Stimulated activated CD4-positive, alpha-beta T cell treated with anti-CD3 and anti-CD28 coated beads, Interleukin-4, amount 100 ng/mL, for 1 hour (primary cell): ENCODE results near the gene POMGNT2.

ENCODE experiments used
- DNase-seq: peaks from one replicate; pipeline ENCODE4 v3.0.0-alpha.2; 2020

Gene POMGNT2

GRCh38 chr3:43105596-43106292 lies at the start of gene POMGNT2:
Gene POMGNT2, minus strand, starts transcription at chr3:43106079. Its CDS starts 24,648 bp downstream, at chr3:43081431.
- peak; percentile 90 for DNase-seq

- no peak for DNase-seq
Measured at GRCh38 chr3:43154980-43155379, 49.1 kb upstream of the POMGNT2 start.

- no peak for DNase-seq
Measured at GRCh38 chr3:43153216-43154083, 47.6 kb upstream of the POMGNT2 start.

- DNase-seq: no peak
Measured at GRCh38 chr3:43152649-43153048, 46.8 kb upstream of the POMGNT2 start.

GRCh38 chr3:43148033-43148432 lies 42.2 kb upstream of the POMGNT2 start:
- DNase-seq: no peak

- DNase-seq: no peak
Measured at GRCh38 chr3:43146599-43146998, 40.7 kb upstream of the POMGNT2 start.

- DNase-seq: no peak
Measured at GRCh38 chr3:43144761-43145490, 39.0 kb upstream of the POMGNT2 start.

GRCh38 chr3:43142472-43142871 lies 36.6 kb upstream of the POMGNT2 start:
- no peak for DNase-seq

- no peak for DNase-seq
Measured at GRCh38 chr3:43138488-43139231, 32.8 kb upstream of the POMGNT2 start.

GRCh38 chr3:43132870-43133636 lies 27.2 kb upstream of the POMGNT2 start:
- no peak for DNase-seq

GRCh38 chr3:43132193-43132592 lies 26.3 kb upstream of the POMGNT2 start:
- no peak for DNase-seq

- no peak for DNase-seq
Measured at GRCh38 chr3:43128464-43128863, 22.6 kb upstream of the POMGNT2 start.

GRCh38 chr3:43126536-43126935 lies 20.7 kb upstream of the POMGNT2 start:
- DNase-seq: no peak

GRCh38 chr3:43123895-43124294 lies 18.0 kb upstream of the POMGNT2 start:
- no peak for DNase-seq

- DNase-seq: no peak
Measured at GRCh38 chr3:43120937-43121336, 15.1 kb upstream of the POMGNT2 start.

- no peak for DNase-seq
Measured at GRCh38 chr3:43117257-43117656, 11.4 kb upstream of the POMGNT2 start.

- DNase-seq: no peak
Measured at GRCh38 chr3:43113671-43114070, 7.8 kb upstream of the POMGNT2 start.

GRCh38 chr3:43106293-43106628 lies 382 bp upstream of the POMGNT2 start:
- no peak for DNase-seq

- peak; percentile 35 for DNase-seq
Measured at GRCh38 chr3:43104660-43105595, 951 bp downstream of the POMGNT2 start.

GRCh38 chr3:43104039-43104438 lies 1.8 kb downstream of the POMGNT2 start:
- DNase-seq: no peak
